B cell (primary cell): ENCODE data around the gene EFNB2. TPM values are rescaled to one million over a fixed set of nuclear protein-coding genes. Genes with fewer than 3 reads are reported as not detected.

Source experiments
- ATAC-seq: fragments of 200-7000 bp; cut with Tn5 transposase; one replicate; pipeline ENCODE4 v1.10.0; 2021; ENCODE audit warnings: low read depth, mild to moderate bottlenecking, moderate number of reproducible peaks, moderate library complexity
- CTCF ChIA-PET: fragments of 350-600 bp; sonication (Branson Sonifier 250); formaldehyde crosslinking; loops from one replicate; lab custom pipeline; 2021; ENCODE audit warnings: antibody characterized with exemption, inconsistent platforms; lab: Charles Lee
- POLR2A ChIA-PET: fragments of 350-600 bp; sonication (Branson Sonifier 250); formaldehyde crosslinking; loops from one replicate; lab custom pipeline; 2021; ENCODE audit warnings: antibody characterized with exemption; lab: Charles Lee
- DNase-seq: peaks from one replicate; pipeline ENCODE4 v3.0.0; 2013
- H2AFZ ChIP-seq: 2 replicates; pipeline ENCODE4 v1.6.1; 2012; ENCODE audit warnings: mild to moderate bottlenecking, low read depth, low read length; ENCODE audit not compliant: insufficient read depth, poor library complexity, severe bottlenecking
- H3K27ac ChIP-seq, 2 donors: 1 replicate in 1 of 2; 2 replicates in 1 of 2; pipeline ENCODE4 v1.5.1; 2012 to 2013; ENCODE audit warnings: low read length in 2 of 2, mild to moderate bottlenecking in 2 of 2, moderate library complexity in 1 of 2
- H3K27me3 ChIP-seq, 4 experiments: fragments of 200-600 bp in 1 of 4; sonication (generic) in 1 of 4; replicated peaks in 1 of 4; 1 replicate in 2 of 4; 2 replicates in 2 of 4; pipeline versions ENCODE4 v1.6.1 to v1.7.0; 2013 to 2016; ENCODE audit warnings: low read length in 3 of 4, mild to moderate bottlenecking in 2 of 4, mixed read lengths in 1 of 4, moderate library complexity in 1 of 4; ENCODE audit not compliant: insufficient read depth in 4 of 4, control insufficient read depth in 3 of 4; ENCODE audit errors: control extremely low read depth in 1 of 4
- H3K36me3 ChIP-seq, 2 experiments: replicated peaks in 1 of 2; 1 replicate in 1 of 2; 2 replicates in 1 of 2; pipeline versions ENCODE4 v1.6.1 to v1.7.1; 2013; ENCODE audit warnings: low read length in 1 of 2; ENCODE audit not compliant: insufficient read depth in 2 of 2, control insufficient read depth in 1 of 2; ENCODE audit errors: control extremely low read depth in 1 of 2, extremely low read depth in 1 of 2
- H3K4me1 ChIP-seq, 2 donors: fragments of 200-600 bp in 1 of 2; sonication (generic) in 1 of 2; 1 replicate in 1 of 2; 2 replicates in 1 of 2; pipeline versions ENCODE4 v1.5.1 to v1.6.1; 2013 to 2017; ENCODE audit warnings: low read length in 2 of 2; ENCODE audit not compliant: control insufficient read depth in 2 of 2, insufficient read depth in 2 of 2
- H3K4me2 ChIP-seq: replicated peaks from 2 replicates; pipeline ENCODE3; 2012; ENCODE audit warnings: mild to moderate bottlenecking, low read depth, low read length; ENCODE audit not compliant: poor library complexity, severe bottlenecking
- H3K4me3 ChIP-seq, 5 experiments: fragments of 200-600 bp in 1 of 5; sonication (generic) in 1 of 5; 1 replicate in 3 of 5; 2 replicates in 2 of 5; pipeline versions ENCODE4 v1.5.1 to v1.7.0; 2011 to 2016; ENCODE audit warnings: low read length in 4 of 5, mild to moderate bottlenecking in 4 of 5, low read depth in 2 of 5, control low read depth in 1 of 5, moderate library complexity in 1 of 5; ENCODE audit not compliant: insufficient read depth in 1 of 5; ENCODE audit errors: control extremely low read depth in 1 of 5, extremely low read depth in 1 of 5
- H3K79me2 ChIP-seq: fragments of 200-600 bp; sonication (generic); one replicate; pipeline ENCODE4 v1.6.0; 2016; ENCODE audit warnings: low read length; ENCODE audit not compliant: control insufficient read depth, insufficient read depth
- H3K9ac ChIP-seq: fragments of 200-600 bp; sonication (generic); 2 replicates; pipeline ENCODE4 v1.6.1; 2017; ENCODE audit warnings: mild to moderate bottlenecking, low read length, moderate library complexity
- H3K9me3 ChIP-seq, 3 donors: one replicate each; pipeline versions ENCODE4 v1.6.1 to v1.7.1; 2013; ENCODE audit warnings: low read length in 2 of 3; ENCODE audit not compliant: control insufficient read depth in 2 of 3, insufficient read depth in 1 of 3; ENCODE audit errors: control extremely low read depth in 1 of 3
- H4K20me1 ChIP-seq: 2 replicates; pipeline ENCODE4 v1.6.0; 2012; ENCODE audit warnings: mild to moderate bottlenecking, low read length; ENCODE audit not compliant: insufficient read depth, control insufficient read depth, poor library complexity, severe bottlenecking
- H3K27ac Mint-ChIP-seq: one replicate; pipeline ENCODE4 v1.8.0; 2021; ENCODE audit warnings: mixed read lengths
- H3K27me3 Mint-ChIP-seq: one replicate; pipeline ENCODE4 v1.8.0; 2021; ENCODE audit warnings: mixed read lengths
- H3K4me1 Mint-ChIP-seq: one replicate; pipeline ENCODE4 v1.8.0; 2021; ENCODE audit warnings: mixed read lengths
- H3K4me3 Mint-ChIP-seq: one replicate; pipeline ENCODE4 v1.8.0; 2021; ENCODE audit warnings: mixed read lengths
- H3K9me3 Mint-ChIP-seq: one replicate; pipeline ENCODE4 v1.8.0; 2022; ENCODE audit warnings: mixed read lengths; ENCODE audit not compliant: insufficient read depth
- CTCF ChIP-seq: fragments of 200-600 bp; IDR thresholded peaks from one replicate; pipeline ENCODE4 v1.8.0; 2022; ENCODE audit warnings: antibody characterized with exemption, mild to moderate bottlenecking
- EZH2 ChIP-seq: IDR thresholded peaks from 2 replicates; pipeline ENCODE4 v1.6.1; 2012; ENCODE audit warnings: borderline replicate concordance, low read depth, mild to moderate bottlenecking, moderate library complexity, low read length; ENCODE audit not compliant: insufficient read depth, poor library complexity, severe bottlenecking
- WGBS: methylation state at CpG from one replicate; pipeline ENCODE4 v1.1.5; 2013; ENCODE audit warnings: missing lambda C conversion rate; ENCODE audit not compliant: insufficient coverage; 5-methylcytosine and 5-hydroxymethylcytosine counted together
- intact Hi-C: fragments of 100-400 bp; cut with micrococcal nuclease; formaldehyde crosslinking; loops from one replicate; pipeline ENCODE4 v1.10.0; 2022
- polyA plus RNA-seq: library from polyadenylated mRNA; depleted of rRNA; stranded (reverse); fragments of >200 nt; gene quantifications from 2 replicates; pipeline ENCODE4 v1.2.3, GENCODE V29; 2012
- total RNA-seq, 2 donors: library from RNA; stranded (reverse); fragments of 120-200 nt in 1 of 2; gene quantifications; 1 replicate in 1 of 2; 2 replicates in 1 of 2; pipeline versions ENCODE4 v1.2.3 to v1.2.4, GENCODE V29; 2013 to 2022

The EFNB2 gene
- total and polyA plus RNA-seq, 2 donors (not counting 1 experiment from before 2014, with no cell fraction given) = 0.04 to 1.2 TPM

GRCh38 chr13:106496072-106496997, 39.1 kb downstream of the EFNB2 start:
- H3K9ac ChIP-seq = no peak overlapping the region
- DNase-seq = no peak
- WGBS = 18% methylated on average over 4 of the region's 6 CpGs

More at GRCh38 chr13:106496072-106496997, 39.1 kb downstream of the EFNB2 start:
- TF ChIP-seq EZH2 = no peak
- no peak for TF ChIP-seq CTCF
- ChIA-PET POLR2A (no interaction called here), CTCF (no interaction called here)
- no peak for ATAC-seq
- no peak overlapping the region for H3K4me2 ChIP-seq
- H3K9me3 ChIP-seq = peaks cover 0 to 5% (median 0%) of the 10 kb centered on the region in 3 donors
- H4K20me1 ChIP-seq = no peaks in the 10 kb centered on the region
- H3K27ac ChIP-seq = no peak overlapping the region
- peaks cover 0 to 29% (median 16%) of the 10 kb centered on the region in 4 experiments for H3K27me3 ChIP-seq
- H3K4me3 Mint-ChIP-seq = no peak overlapping the region
- H3K79me2 ChIP-seq = no peaks in the 10 kb centered on the region
- H3K4me1 Mint-ChIP-seq = peaks cover 30% of the 10 kb centered on the region
- H3K27me3 Mint-ChIP-seq = peaks cover 60% of the 10 kb centered on the region
- intact Hi-C loops = no loop called here
- H3K36me3 ChIP-seq = no peaks in the 10 kb centered on the region
- no peak overlapping the region for H3K4me3 ChIP-seq
- H3K9me3 Mint-ChIP-seq = no peaks in the 10 kb centered on the region
- H3K4me1 ChIP-seq = peaks cover 10 to 14% of the 10 kb centered on the region in 2 donors
- no peak overlapping the region for H3K27ac Mint-ChIP-seq
- no peak overlapping the region for H2AFZ ChIP-seq
